ENCODE results near the gene SMYD5. TPM values are rescaled to one million over a fixed set of nuclear protein-coding genes. Genes with fewer than 3 reads are reported as not detected.

SMYD5 gene
- total RNA-seq, 2 donors from 2014 or later: 34.9 to 35.4 TPM

DNA sequence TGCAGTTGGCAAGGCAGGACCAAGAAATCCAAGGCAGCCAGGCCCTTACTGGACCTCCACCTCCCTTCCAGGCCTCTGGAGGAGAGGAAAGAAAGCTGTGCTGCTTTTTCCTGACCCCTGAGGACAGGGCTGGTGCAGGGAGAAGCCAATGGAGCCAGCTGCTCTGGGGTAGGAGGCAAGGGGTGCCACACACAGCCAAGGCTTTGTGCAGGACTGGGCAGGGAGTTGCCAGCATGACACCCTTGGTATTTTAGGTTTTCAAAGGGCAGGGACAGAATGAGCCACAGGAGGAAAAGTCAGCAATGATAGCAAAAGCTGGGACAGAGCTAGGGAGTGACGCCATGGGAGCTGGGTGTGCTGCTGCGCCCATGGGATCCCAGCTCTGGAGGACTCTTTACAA, 43.0 kb downstream of the SMYD5 start:
- peaks cover 2% of the 10 kb centered on the region for H3K4me1 Mint-ChIP-seq

DNA sequence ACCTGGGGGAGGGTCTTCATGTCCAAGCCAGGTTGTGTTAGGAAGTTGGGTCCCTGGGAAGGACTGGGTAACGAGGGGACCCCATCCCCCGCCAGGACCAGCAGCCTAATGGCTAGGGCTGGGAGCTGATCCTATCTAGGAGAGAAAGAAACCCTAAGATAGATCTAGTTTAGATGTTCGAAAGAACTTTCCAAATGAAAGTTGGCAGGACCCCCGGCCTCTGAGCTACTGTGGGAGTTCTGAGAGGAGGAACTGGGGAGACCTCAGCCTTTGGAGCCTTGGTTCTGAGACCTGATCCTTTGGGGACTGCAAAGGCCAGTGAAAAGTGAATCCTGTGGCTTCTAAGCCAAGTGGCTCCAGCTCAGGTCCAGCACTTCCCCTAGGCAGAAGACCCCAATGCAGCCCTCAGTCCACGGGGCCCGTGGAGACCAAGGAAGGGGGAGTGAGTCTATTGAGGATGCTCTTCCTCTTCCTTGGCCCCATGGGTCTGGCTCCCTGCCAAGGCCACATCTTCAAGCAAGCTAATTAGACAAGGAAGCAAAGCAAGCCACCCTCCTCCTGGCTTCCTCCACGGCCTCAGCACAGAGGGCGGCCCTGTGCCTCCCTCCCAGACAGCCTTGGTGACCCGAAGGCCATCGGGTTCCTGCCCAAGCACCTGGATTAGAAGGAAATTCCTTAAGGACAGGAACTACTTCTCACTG, 43.5 kb downstream of the SMYD5 start:
- no peak overlapping the region for H3K27ac ChIP-seq (ENCODE audit: low read depth, low read length)
- H3K4me3 ChIP-seq (ENCODE audit: low read length): no peak overlapping the region
- no peaks in the 10 kb centered on the region for H3K9me3 Mint-ChIP-seq
- no peak overlapping the region for H3K4me3 Mint-ChIP-seq
- peak; percentile 36 for DNase-seq
- H3K9ac ChIP-seq (ENCODE audit: extremely low read depth, low read length, poor library complexity, severe bottlenecking): no peak overlapping the region
- peaks cover 21% of the 10 kb centered on the region for H3K36me3 Mint-ChIP-seq (ENCODE audit: low read depth)
- TF ChIP-seq CTCF (conservative IDR thresholded peaks at IDR 0.05): no peak
- H3K27ac Mint-ChIP-seq: no peak overlapping the region
- no peaks in the 10 kb centered on the region for H3K9me3 ChIP-seq (ENCODE audit: control insufficient read depth, low read length)
- H3K36me3 ChIP-seq (ENCODE audit: control insufficient read depth, insufficient read depth, low read length): peaks cover 26% of the 10 kb centered on the region
- H3K27me3 Mint-ChIP-seq (ENCODE audit: insufficient read depth): no peaks in the 10 kb centered on the region
- H3K4me1 Mint-ChIP-seq: peaks cover 2% of the 10 kb centered on the region
- no peaks in the 10 kb centered on the region for H3K27me3 ChIP-seq (ENCODE audit: control insufficient read depth, insufficient read depth, low read length, poor library complexity, severe bottlenecking)
- 87 to 90% methylated on average over 6 to 10 of the region's 10 CpGs for WGBS, 2 experiments (ENCODE audit: insufficient coverage in 1 of 2, insufficient read length in 1 of 2)
- no peaks in the 10 kb centered on the region for H3K4me1 ChIP-seq (ENCODE audit: control insufficient read depth, insufficient read depth, low read length)

More for the DNA sequence above, 43.0 kb downstream of the SMYD5 start:
- no peak for TF ChIP-seq CTCF (conservative IDR thresholded peaks at IDR 0.05)
- Mint-ChIP-seq H3K27ac (no peak overlapping the region), H3K27me3 (ENCODE audit: insufficient read depth) (no peaks in the 10 kb centered on the region), H3K36me3 (ENCODE audit: low read depth) (peaks cover 25% of the 10 kb centered on the region), H3K9me3 (no peaks in the 10 kb centered on the region), H3K4me3 (no peak overlapping the region)
- Histone ChIP-seq H3K4me3 (ENCODE audit: low read length) (no peak overlapping the region), H3K9ac (ENCODE audit: extremely low read depth, low read length, poor library complexity, severe bottlenecking) (no peak overlapping the region), H3K36me3 (ENCODE audit: control insufficient read depth, insufficient read depth, low read length) (peaks cover 31% of the 10 kb centered on the region), H3K27ac (ENCODE audit: low read depth, low read length) (no peak overlapping the region), H3K27me3 (ENCODE audit: control insufficient read depth, insufficient read depth, low read length, poor library complexity, severe bottlenecking) (no peaks in the 10 kb centered on the region), H3K4me1 (ENCODE audit: control insufficient read depth, insufficient read depth, low read length) (no peaks in the 10 kb centered on the region), H3K9me3 (ENCODE audit: control insufficient read depth, low read length) (no peaks in the 10 kb centered on the region)
- WGBS, 2 experiments (ENCODE audit: insufficient coverage in 1 of 2, insufficient read length in 1 of 2): 94 to 100% methylated on average over 2 of the region's 2 CpGs
- DNase-seq: no peak

DNA sequence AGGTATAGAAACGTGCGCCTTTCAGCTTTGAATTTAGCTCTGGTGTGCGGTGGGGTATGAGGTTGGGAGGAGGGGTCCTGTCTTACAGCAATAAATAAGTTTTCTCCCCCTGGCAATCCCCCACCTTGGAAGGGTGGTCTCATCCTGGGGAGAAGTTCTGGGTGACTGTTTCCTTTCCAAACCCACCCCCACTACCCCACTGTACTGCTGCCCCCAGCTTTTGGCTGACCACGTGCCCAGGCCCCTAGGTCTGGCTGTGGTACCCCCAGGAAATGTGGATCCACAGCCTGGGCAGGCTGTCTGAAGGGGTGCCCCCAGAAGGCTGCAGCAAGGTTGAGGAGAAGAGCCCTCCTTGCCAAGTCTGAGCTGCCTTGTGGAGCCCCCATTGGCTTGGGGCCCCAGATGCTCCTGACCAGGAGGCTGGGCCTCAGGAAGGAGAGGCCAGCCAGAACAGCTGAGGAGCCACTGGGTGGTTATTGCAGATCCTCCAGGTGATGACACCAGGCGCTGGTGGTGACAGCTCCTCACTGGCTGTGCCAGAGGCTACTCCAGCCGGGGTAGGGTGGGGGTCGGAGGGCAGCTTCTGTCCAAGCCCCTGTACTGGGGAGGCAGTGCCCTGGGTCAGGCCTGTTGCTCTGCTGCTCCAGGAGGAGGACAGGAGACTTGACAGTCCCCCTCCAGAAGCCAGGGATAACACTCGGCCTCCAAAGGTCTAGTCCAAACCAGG, 44.3 kb downstream of the SMYD5 start:
- H3K27ac ChIP-seq (ENCODE audit: low read depth, low read length): no peak overlapping the region
- H3K4me3 Mint-ChIP-seq: no peak overlapping the region
- peaks cover 13% of the 10 kb centered on the region for H3K36me3 Mint-ChIP-seq (ENCODE audit: low read depth)
- DNase-seq: peak; percentile 40
- peaks cover 18% of the 10 kb centered on the region for H3K36me3 ChIP-seq (ENCODE audit: control insufficient read depth, insufficient read depth, low read length)
- H3K9ac ChIP-seq (ENCODE audit: extremely low read depth, low read length, poor library complexity, severe bottlenecking): no peak overlapping the region
- no peaks in the 10 kb centered on the region for H3K9me3 Mint-ChIP-seq
- no peaks in the 10 kb centered on the region for H3K27me3 ChIP-seq (ENCODE audit: control insufficient read depth, insufficient read depth, low read length, poor library complexity, severe bottlenecking)
- no peak overlapping the region for H3K27ac Mint-ChIP-seq
- no peak for TF ChIP-seq CTCF (conservative IDR thresholded peaks at IDR 0.05)
- no peaks in the 10 kb centered on the region for H3K9me3 ChIP-seq (ENCODE audit: control insufficient read depth, low read length)
- WGBS, 2 experiments (ENCODE audit: insufficient coverage in 1 of 2, insufficient read length in 1 of 2): 88 to 100% methylated on average over 3 to 7 of the region's 8 CpGs
- peaks cover 2% of the 10 kb centered on the region for H3K4me1 Mint-ChIP-seq
- H3K27me3 Mint-ChIP-seq (ENCODE audit: insufficient read depth): no peaks in the 10 kb centered on the region
- H3K4me1 ChIP-seq (ENCODE audit: control insufficient read depth, insufficient read depth, low read length): no peaks in the 10 kb centered on the region
- H3K4me3 ChIP-seq (ENCODE audit: low read length): no peak overlapping the region

Data from endodermal cell (in vitro differentiated cells).